ENCODE results near the gene RAD18.

- TF ChIP-seq CTCF (IDR thresholded peaks at IDR 0.05; ENCODE audit: insufficient read depth, low read depth, low read length) (no peak), EZH2 (IDR thresholded peaks at IDR 0.05; ENCODE audit: insufficient read depth, low read length) (no peak)
Measured at GRCh38 chr3:8945890-8946600, 17.2 kb downstream of the RAD18 start.

Measured in astrocyte (in vitro differentiated cells and primary cell).